Activated T-cell treated with anti-CD3 and anti-CD28 coated beads for 24 hours (primary cell): ENCODE data around the gene HIPK4.
"Not testable (repeated sequence)": the region's sequence is repeated elsewhere in the genome, so short reads cannot be mapped to it uniquely, and the experiment has no call there.

ENCODE experiments used
- DNase-seq: peaks from one replicate; pipeline ENCODE4 v3.0.0-alpha.2; 2020; ENCODE audit warnings: low read depth

Gene HIPK4

GRCh38 chr19:40417643-40417981 lies 27.6 kb upstream of the HIPK4 start:
- DNase-seq, result no peak

GRCh38 chr19:40416918-40417642 lies 27.1 kb upstream of the HIPK4 start:
- DNase-seq, result no peak

GRCh38 chr19:40415768-40416167 lies 25.8 kb upstream of the HIPK4 start:
- DNase-seq, result no peak

- no peak for DNase-seq
Measured at GRCh38 chr19:40414542-40415535, 24.9 kb upstream of the HIPK4 start.

GRCh38 chr19:40413291-40413845 lies 23.4 kb upstream of the HIPK4 start, which contains the start of gene PRX:
Gene PRX (minus strand): TSS chr19:40413378. CDS start chr19:40407932, 5,446 bp downstream.
- no peak for DNase-seq

- DNase-seq, result no peak
Measured at GRCh38 chr19:40412866-40413265, 22.9 kb upstream of the HIPK4 start.

- no peak for DNase-seq
Measured at GRCh38 chr19:40411958-40412499, 22.0 kb upstream of the HIPK4 start.

- no peak for DNase-seq
Measured at GRCh38 chr19:40411125-40411842, 21.3 kb upstream of the HIPK4 start.

GRCh38 chr19:40410030-40410389 lies 20.0 kb upstream of the HIPK4 start:
- DNase-seq, result no peak

GRCh38 chr19:40408598-40408925 lies 18.6 kb upstream of the HIPK4 start:
- DNase-seq, result not testable (repeated sequence)

- no peak for DNase-seq
Measured at GRCh38 chr19:40407714-40408597, 18.0 kb upstream of the HIPK4 start.

- DNase-seq, result peak; percentile 74
Measured at GRCh38 chr19:40403262-40403984, 13.4 kb upstream of the HIPK4 start.

GRCh38 chr19:40400559-40400958 lies 10.6 kb upstream of the HIPK4 start:
- no peak for DNase-seq

GRCh38 chr19:40398417-40399131 lies 8.6 kb upstream of the HIPK4 start:
- DNase-seq, result peak; percentile 55

GRCh38 chr19:40397568-40397906 lies 7.6 kb upstream of the HIPK4 start:
- DNase-seq, result no peak

- no peak for DNase-seq
Measured at GRCh38 chr19:40396886-40397567, 7.0 kb upstream of the HIPK4 start.

- DNase-seq, result no peak
Measured at GRCh38 chr19:40395956-40396355, 6.0 kb upstream of the HIPK4 start.

- no peak for DNase-seq
Measured at GRCh38 chr19:40394816-40395210, 4.8 kb upstream of the HIPK4 start.
